Measurements from ENCODE around the gene PKD2.

DNA sequence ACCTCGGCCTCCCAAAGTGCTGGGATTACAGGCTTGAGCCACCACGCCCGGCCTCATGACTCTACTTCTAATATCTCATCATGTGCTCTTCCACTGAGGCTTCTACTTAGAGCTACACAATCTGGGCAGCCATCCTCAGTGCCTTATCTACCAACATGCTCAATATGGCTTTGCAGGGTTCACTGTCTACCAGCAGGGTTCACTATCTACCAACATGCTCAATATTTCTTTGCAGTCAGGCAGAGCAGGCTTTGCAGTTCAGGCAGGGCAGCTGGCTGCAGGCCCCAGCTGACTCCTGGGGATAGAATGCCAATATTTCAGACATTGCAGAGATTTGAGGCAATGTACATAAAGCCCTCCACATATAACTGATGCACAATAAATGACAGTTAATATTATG lies 47.5 kb downstream of the PKD2 start:
- TF ChIP-seq CTCF (conservative IDR thresholded peaks at IDR 0.05; ENCODE audit: low read depth, low read length): peak; percentile 64
- no peak for TF ChIP-seq BHLHE40 (IDR thresholded peaks at IDR 0.05; ENCODE audit: low read depth, low read length)
- no peak for TF ChIP-seq POLR2A (IDR thresholded peaks at IDR 0.05; ENCODE audit: low read depth, low read length)
- TF ChIP-seq CEBPB (IDR thresholded peaks at IDR 0.05; ENCODE audit: low read depth, low read length): no peak
- TF ChIP-seq SMC3 (IDR thresholded peaks at IDR 0.05; ENCODE audit: low read depth, low read length): peak; percentile 90
- no peak for TF ChIP-seq RFX5 (IDR thresholded peaks at IDR 0.05; ENCODE audit: low read depth, low read length)
- no peak for TF ChIP-seq NFE2L2 (IDR thresholded peaks at IDR 0.05; ENCODE audit: low read depth, low read length)
- no peak for TF ChIP-seq FOS (IDR thresholded peaks at IDR 0.05; ENCODE audit: low read depth, low read length)
- TF ChIP-seq, protein P1, sequence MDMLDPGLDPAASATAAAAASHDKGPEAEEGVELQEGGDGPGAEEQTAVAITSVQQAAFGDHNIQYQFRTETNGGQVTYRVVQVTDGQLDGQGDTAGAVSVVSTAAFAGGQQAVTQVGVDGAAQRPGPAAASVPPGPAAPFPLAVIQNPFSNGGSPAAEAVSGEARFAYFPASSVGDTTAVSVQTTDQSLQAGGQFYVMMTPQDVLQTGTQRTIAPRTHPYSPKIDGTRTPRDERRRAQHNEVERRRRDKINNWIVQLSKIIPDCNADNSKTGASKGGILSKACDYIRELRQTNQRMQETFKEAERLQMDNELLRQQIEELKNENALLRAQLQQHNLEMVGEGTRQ (IDR thresholded peaks at IDR 0.05; ENCODE audit: low read depth, low read length): no peak
- no peak for TF ChIP-seq MXI1 (IDR thresholded peaks at IDR 0.05; ENCODE audit: borderline replicate concordance, low read depth, low read length)
- TF ChIP-seq RAD21 (IDR thresholded peaks at IDR 0.05; ENCODE audit: low read length): peak; percentile 81
- TF ChIP-seq RCOR1 (IDR thresholded peaks at IDR 0.05; ENCODE audit: insufficient replicate concordance, low read length): no peak
- no peak for TF ChIP-seq MAZ (IDR thresholded peaks at IDR 0.05; ENCODE audit: borderline replicate concordance, low read depth, low read length)
- TF ChIP-seq, protein P2, sequence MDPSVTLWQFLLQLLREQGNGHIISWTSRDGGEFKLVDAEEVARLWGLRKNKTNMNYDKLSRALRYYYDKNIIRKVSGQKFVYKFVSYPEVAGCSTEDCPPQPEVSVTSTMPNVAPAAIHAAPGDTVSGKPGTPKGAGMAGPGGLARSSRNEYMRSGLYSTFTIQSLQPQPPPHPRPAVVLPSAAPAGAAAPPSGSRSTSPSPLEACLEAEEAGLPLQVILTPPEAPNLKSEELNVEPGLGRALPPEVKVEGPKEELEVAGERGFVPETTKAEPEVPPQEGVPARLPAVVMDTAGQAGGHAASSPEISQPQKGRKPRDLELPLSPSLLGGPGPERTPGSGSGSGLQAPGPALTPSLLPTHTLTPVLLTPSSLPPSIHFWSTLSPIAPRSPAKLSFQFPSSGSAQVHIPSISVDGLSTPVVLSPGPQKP (IDR thresholded peaks at IDR 0.05; ENCODE audit: borderline replicate concordance, low read depth, low read length): no peak

All from IMR-90 (cell line).